HEK293T (cell line): Measurements from ENCODE around the gene ANKRD33B.

Source experiments
- CTBP1 ChIP-seq: fragments of 450-650 bp; IDR thresholded peaks from 2 replicates; pipeline ENCODE4 v1.6.1; 2016; ENCODE audit warnings: borderline replicate concordance
- ELF4 ChIP-seq: fragments of 450-650 bp; IDR thresholded peaks from 2 replicates; pipeline ENCODE4 v1.6.1; 2017; ENCODE audit warnings: antibody characterized with exemption
- FOXA1 ChIP-seq: fragments of 450-650 bp; IDR thresholded peaks from 2 replicates; pipeline ENCODE4 v1.6.1; 2016; ENCODE audit warnings: mild to moderate bottlenecking
- FOXK2 ChIP-seq: fragments of 450-650 bp; IDR thresholded peaks from 2 replicates; pipeline ENCODE4 v1.6.1; 2016; ENCODE audit warnings: mild to moderate bottlenecking
- FOXM1 ChIP-seq: fragments of 450-650 bp; IDR thresholded peaks from 2 replicates; pipeline ENCODE4 v1.6.1; 2017; ENCODE audit warnings: mild to moderate bottlenecking, borderline replicate concordance
- L3MBTL2 ChIP-seq: fragments of 450-650 bp; conservative IDR thresholded peaks from 2 replicates; pipeline ENCODE4 v1.6.1; 2016; ENCODE audit warnings: mild to moderate bottlenecking
- NFRKB ChIP-seq: fragments of 450-650 bp; IDR thresholded peaks from 2 replicates; pipeline ENCODE4 v1.6.1; 2016; ENCODE audit warnings: mild to moderate bottlenecking, moderate library complexity
- SP1 ChIP-seq: fragments of 450-650 bp; IDR thresholded peaks from 2 replicates; pipeline ENCODE4 v1.6.1; 2017
- SUZ12 ChIP-seq: fragments of 450-650 bp; IDR thresholded peaks from 2 replicates; pipeline ENCODE4 v1.6.1; 2016; ENCODE audit warnings: mild to moderate bottlenecking
- TARDBP ChIP-seq: fragments of 450-650 bp; IDR thresholded peaks from 2 replicates; pipeline ENCODE4 v1.6.1; 2016
- ZNF384 ChIP-seq: fragments of 450-650 bp; IDR thresholded peaks from 2 replicates; pipeline ENCODE4 v1.6.1; 2016
- TF ChIP-seq, protein P1 (sequence below): fragments of 450-650 bp; IDR thresholded peaks from 2 replicates; pipeline ENCODE4 v1.6.1; 2016

DNA sequence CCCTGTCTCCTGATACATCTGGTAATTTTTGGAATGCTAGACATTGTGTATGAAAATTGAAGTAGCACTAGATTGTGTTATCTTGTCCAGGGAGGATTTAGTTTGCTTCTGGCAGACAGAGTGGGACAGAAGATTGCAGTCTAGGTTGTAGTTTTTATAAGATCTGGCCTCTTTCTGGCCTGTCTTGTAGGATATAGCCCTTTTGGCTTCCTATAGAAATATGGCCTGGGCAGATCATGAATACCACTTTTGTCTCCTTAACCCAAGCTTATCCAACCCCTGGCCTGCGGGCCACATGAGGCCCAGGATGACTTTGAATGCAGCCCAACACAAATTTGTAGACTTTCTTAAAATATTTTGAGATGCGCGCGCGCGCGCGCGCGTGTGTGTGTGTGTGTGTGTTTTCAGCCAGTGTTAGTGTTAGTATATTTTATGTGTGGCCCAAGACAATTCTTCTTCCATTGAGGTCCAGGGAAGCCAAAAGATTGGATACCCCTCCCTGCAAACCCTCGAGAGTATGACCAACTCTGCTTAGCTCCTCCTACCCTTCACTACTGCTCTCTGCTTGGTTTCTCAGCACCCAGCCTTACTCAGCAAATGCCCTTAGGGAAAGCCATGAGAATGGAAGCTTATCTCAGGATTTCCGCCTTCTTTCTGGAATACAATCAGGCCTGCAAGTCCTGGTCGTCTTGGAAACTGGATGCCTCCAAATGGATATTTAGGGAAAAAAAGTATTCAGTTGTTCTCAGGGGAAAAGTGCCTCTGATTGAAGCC is 26.5 kb downstream of the ANKRD33B start:
- TF ChIP-seq FOXM1 = no peak
- TF ChIP-seq FOXA1 = no peak
- no peak for TF ChIP-seq SP1
- TF ChIP-seq FOXK2 = no peak
- TF ChIP-seq, protein P1, sequence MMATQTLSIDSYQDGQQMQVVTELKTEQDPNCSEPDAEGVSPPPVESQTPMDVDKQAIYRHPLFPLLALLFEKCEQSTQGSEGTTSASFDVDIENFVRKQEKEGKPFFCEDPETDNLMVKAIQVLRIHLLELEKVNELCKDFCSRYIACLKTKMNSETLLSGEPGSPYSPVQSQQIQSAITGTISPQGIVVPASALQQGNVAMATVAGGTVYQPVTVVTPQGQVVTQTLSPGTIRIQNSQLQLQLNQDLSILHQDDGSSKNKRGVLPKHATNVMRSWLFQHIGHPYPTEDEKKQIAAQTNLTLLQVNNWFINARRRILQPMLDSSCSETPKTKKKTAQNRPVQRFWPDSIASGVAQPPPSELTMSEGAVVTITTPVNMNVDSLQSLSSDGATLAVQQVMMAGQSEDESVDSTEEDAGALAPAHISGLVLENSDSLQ = no peak
- TF ChIP-seq ZNF384 = no peak
- TF ChIP-seq CTBP1 = no peak
- no peak for TF ChIP-seq ELF4
- TF ChIP-seq L3MBTL2 = no peak
- no peak for TF ChIP-seq NFRKB
- TF ChIP-seq SUZ12 = no peak
- no peak for TF ChIP-seq TARDBP
